Panc1 (cell line): Measurements from ENCODE around the gene TMTC2. TPM values are rescaled to one million over a fixed set of nuclear protein-coding genes. Genes with fewer than 3 reads are reported as not detected.

Experiments used
- ATAC-seq: fragments of 200-7000 bp; cut with Tn5 transposase; 2 replicates; pipeline ENCODE4 v1.9.1; 2020; ENCODE audit warnings: mild to moderate bottlenecking, moderate library complexity
- BruUV-seq: library from RNA; stranded (reverse); fragments of 400-500 nt; replicated peaks from 2 replicates; lab custom pipeline; 2021; lab: Mats Ljungman, UMichigan
- CTCF ChIA-PET: fragments of 300-600 bp; sonication (Branson Sonifier 250); formaldehyde crosslinking; loops from one replicate; lab custom pipeline; 2022; ENCODE audit warnings: antibody characterized with exemption; lab: Charles Lee
- POLR2A ChIA-PET: fragments of 300-600 bp; sonication (Branson Sonifier 250); formaldehyde crosslinking; loops from one replicate; lab custom pipeline; 2022; ENCODE audit warnings: antibody characterized with exemption; lab: Charles Lee
- DNase-seq: peaks from one replicate; pipeline ENCODE4 v3.0.0-alpha.2; 2010; ENCODE audit warnings: low read depth, low spot score
- H3K27ac ChIP-seq: 2 replicates; pipeline ENCODE4 v1.5.1; 2011; ENCODE audit warnings: mild to moderate bottlenecking, low read length, inconsistent platforms
- H3K27me3 ChIP-seq: fragments of 200-500 bp; sonication (Bioruptor generic); 2 replicates; pipeline ENCODE4 v1.6.0; 2014; ENCODE audit warnings: low read length, inconsistent platforms; ENCODE audit not compliant: control insufficient read depth, insufficient read depth
- H3K36me3 ChIP-seq: fragments of 200-500 bp; sonication (Bioruptor generic); 2 replicates; pipeline ENCODE4 v1.5.1; 2014; ENCODE audit warnings: inconsistent platforms, mild to moderate bottlenecking, low read length, moderate library complexity; ENCODE audit not compliant: control insufficient read depth, insufficient read depth
- H3K4me1 ChIP-seq: 2 replicates; pipeline ENCODE4 v1.5.1; 2011; ENCODE audit warnings: inconsistent platforms, mild to moderate bottlenecking, low read length, moderate library complexity; ENCODE audit not compliant: control insufficient read depth, insufficient read depth
- H3K4me3 ChIP-seq, 2 experiments: 2 replicates each; pipeline ENCODE4 v1.5.1; 2011 to 2012; ENCODE audit warnings: low read depth in 2 of 2, low read length in 2 of 2, mild to moderate bottlenecking in 2 of 2, inconsistent platforms in 1 of 2, moderate library complexity in 1 of 2
- H3K9me3 ChIP-seq: fragments of 200-500 bp; sonication (Bioruptor generic); 2 replicates; pipeline ENCODE4 v1.5.1; 2014; ENCODE audit warnings: low read depth, mild to moderate bottlenecking, inconsistent platforms, low read length, moderate library complexity; ENCODE audit not compliant: control insufficient read depth, insufficient read depth
- CTCF ChIP-seq: fragments of 450-650 bp; IDR thresholded peaks from 2 replicates; pipeline ENCODE4 v1.5.1; 2017; ENCODE audit warnings: mild to moderate bottlenecking
- POLR2AphosphoS5 ChIP-seq: IDR thresholded peaks from 2 replicates; pipeline ENCODE4 v1.6.1; 2012; ENCODE audit warnings: mild to moderate bottlenecking, low read depth, low read length, moderate library complexity
- REST ChIP-seq, 2 experiments: IDR thresholded peaks; 2 replicates each; pipeline ENCODE4 v1.6.1; 2011 to 2012; ENCODE audit warnings: low read depth in 2 of 2, control low read depth in 1 of 2, low read length in 1 of 2, mild to moderate bottlenecking in 1 of 2, moderate library complexity in 1 of 2; ENCODE audit not compliant: insufficient read depth in 1 of 2
- SIN3A ChIP-seq: IDR thresholded peaks from 2 replicates; pipeline ENCODE4 v1.6.1; 2012; ENCODE audit warnings: low read depth, mild to moderate bottlenecking, low read length, moderate library complexity, borderline replicate concordance; ENCODE audit not compliant: insufficient read depth
- TCF7L2 ChIP-seq: IDR thresholded peaks from 2 replicates; pipeline ENCODE4 v1.6.1; 2011; ENCODE audit warnings: mild to moderate bottlenecking, low read depth, low read length, inconsistent platforms
- in situ Hi-C: cut with HindIII; loops from 2 replicates; pipeline ENCODE4 v1.10.0; 2016; ENCODE audit warnings: low sequenced_read_pairs, low pct_unique_long_range_greater_than_20kb
- intact Hi-C: fragments of 100-400 bp; cut with micrococcal nuclease; formaldehyde crosslinking; loops from one replicate; pipeline ENCODE4 v1.10.0; 2022; ENCODE audit not compliant: unreplicated experiment
- total RNA-seq: library from RNA; stranded (reverse); gene quantifications from one replicate; pipeline ENCODE4 v1.2.1, GENCODE V29; 2021; ENCODE audit not compliant: unreplicated experiment

The TMTC2 gene
- total RNA-seq, 1 experiment from 2014 or later: 5.7 TPM

GRCh38 chr12:83052890-83053541 is 366.3 kb downstream of the TMTC2 start:
- H3K27me3 ChIP-seq: no peaks in the 10 kb centered on the region
- intact Hi-C loops (no loop called here), in situ Hi-C loops (no loop called here)
- CTCF ChIA-PET: no interaction called here
- H3K27ac ChIP-seq: no peak overlapping the region
- no peaks in the 10 kb centered on the region for H3K36me3 ChIP-seq
- BruUV-seq: no TSS peak
- no peak overlapping the region for H3K4me3 ChIP-seq
- no peak for TF ChIP-seq REST (IDR thresholded peaks at IDR 0.05; ENCODE audit: insufficient read depth in 1 of 2, low read depth in 2 of 2, low read length in 1 of 2)
- no peak for TF ChIP-seq SIN3A
- TF ChIP-seq POLR2AphosphoS5: no peak
- no peak for TF ChIP-seq CTCF
- no peak for TF ChIP-seq TCF7L2
- no peaks in the 10 kb centered on the region for H3K4me1 ChIP-seq
- POLR2A ChIA-PET: no interaction called here
- ATAC-seq (no peak), DNase-seq (no peak)
- no peaks in the 10 kb centered on the region for H3K9me3 ChIP-seq

GRCh38 chr12:83057436-83057835 is 370.7 kb downstream of the TMTC2 start:
- no peak overlapping the region for H3K4me3 ChIP-seq
- H3K9me3 ChIP-seq: no peaks in the 10 kb centered on the region
- in situ Hi-C loops: no loop called here
- CTCF ChIA-PET: no interaction called here
- H3K27ac ChIP-seq: no peak overlapping the region
- H3K27me3 ChIP-seq: no peaks in the 10 kb centered on the region
- no TSS peak for BruUV-seq
- no peak for ATAC-seq
- no peaks in the 10 kb centered on the region for H3K4me1 ChIP-seq
- intact Hi-C loops: no loop called here
- no peaks in the 10 kb centered on the region for H3K36me3 ChIP-seq
- POLR2A ChIA-PET: no interaction called here
- DNase-seq: no peak
- TF ChIP-seq SIN3A: no peak
- TF ChIP-seq REST (IDR thresholded peaks at IDR 0.05; ENCODE audit: insufficient read depth in 1 of 2, low read depth in 2 of 2, low read length in 1 of 2): no peak
- TF ChIP-seq POLR2AphosphoS5: no peak
- no peak for TF ChIP-seq CTCF
- TF ChIP-seq TCF7L2: no peak
